ENCODE results near the gene PPARG. TPM values are rescaled to one million over a fixed set of nuclear protein-coding genes. Genes with fewer than 3 reads are reported as not detected.

PPARG gene
- polyA plus RNA-seq, 1 donor (not counting 4 experiments of a cell fraction or from before 2014, with no cell fraction given) = 3.1 TPM

DNA sequence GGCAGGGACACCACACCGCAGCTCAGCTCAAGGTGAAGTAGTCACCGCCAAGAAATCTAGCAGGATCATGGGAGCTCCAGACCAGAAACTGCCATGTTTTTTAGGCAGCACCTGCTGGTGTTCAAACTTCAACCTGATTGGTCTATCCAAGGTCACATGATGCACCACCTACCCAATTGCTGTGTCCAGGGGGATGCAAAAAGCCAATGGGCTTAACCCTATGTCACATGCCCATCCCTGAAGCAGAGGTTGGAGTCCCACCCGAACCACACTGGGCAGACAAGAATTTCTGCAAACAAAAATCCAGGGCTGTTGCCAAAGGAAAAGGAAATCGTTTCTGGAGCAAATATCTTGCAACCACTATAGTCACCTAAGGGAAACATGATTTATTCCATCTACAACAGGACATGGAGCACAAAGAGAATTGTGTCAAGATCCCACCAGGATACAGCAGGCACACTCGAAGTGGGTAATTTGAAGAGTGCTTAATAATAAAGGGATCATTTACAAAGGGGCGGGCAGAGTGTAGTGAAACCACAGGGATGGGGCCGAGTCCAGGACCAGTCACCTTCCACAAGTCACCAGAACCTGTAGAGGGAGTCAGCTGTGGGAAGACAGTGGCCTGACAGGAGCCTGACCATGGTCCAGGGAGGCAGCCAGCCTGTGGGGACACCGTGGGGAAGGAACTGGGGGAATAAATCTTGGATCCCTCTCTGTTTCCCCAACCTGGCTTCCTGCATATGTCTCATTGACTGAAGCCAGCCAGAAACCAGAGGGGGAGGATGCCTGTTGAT lies 161.2 kb downstream of the PPARG start:
- TF ChIP-seq, protein P1, sequence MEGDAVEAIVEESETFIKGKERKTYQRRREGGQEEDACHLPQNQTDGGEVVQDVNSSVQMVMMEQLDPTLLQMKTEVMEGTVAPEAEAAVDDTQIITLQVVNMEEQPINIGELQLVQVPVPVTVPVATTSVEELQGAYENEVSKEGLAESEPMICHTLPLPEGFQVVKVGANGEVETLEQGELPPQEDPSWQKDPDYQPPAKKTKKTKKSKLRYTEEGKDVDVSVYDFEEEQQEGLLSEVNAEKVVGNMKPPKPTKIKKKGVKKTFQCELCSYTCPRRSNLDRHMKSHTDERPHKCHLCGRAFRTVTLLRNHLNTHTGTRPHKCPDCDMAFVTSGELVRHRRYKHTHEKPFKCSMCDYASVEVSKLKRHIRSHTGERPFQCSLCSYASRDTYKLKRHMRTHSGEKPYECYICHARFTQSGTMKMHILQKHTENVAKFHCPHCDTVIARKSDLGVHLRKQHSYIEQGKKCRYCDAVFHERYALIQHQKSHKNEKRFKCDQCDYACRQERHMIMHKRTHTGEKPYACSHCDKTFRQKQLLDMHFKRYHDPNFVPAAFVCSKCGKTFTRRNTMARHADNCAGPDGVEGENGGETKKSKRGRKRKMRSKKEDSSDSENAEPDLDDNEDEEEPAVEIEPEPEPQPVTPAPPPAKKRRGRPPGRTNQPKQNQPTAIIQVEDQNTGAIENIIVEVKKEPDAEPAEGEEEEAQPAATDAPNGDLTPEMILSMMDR (optimal IDR thresholded peaks at IDR 0.05 in 1 of 3, IDR thresholded peaks at IDR 0.05 in 1 of 3, conservative IDR thresholded peaks at IDR 0.05 in 1 of 3; ENCODE audit: extremely low read depth in 1 of 3, insufficient read depth in 2 of 3, low read length in 3 of 3) = no peak
- TF ChIP-seq EZH2 (IDR thresholded peaks at IDR 0.05; ENCODE audit: low read length) = no peak
- H3K27ac ChIP-seq (ENCODE audit: control insufficient read depth, insufficient read depth, low read length) = no peak overlapping the region
- H3K9ac ChIP-seq (ENCODE audit: control insufficient read depth, extremely low read depth, insufficient read depth, low read length) = no peak overlapping the region
- H3K79me2 ChIP-seq (ENCODE audit: control insufficient read depth, insufficient read depth, low read length) = no peaks in the 10 kb centered on the region
- H3K4me2 ChIP-seq (ENCODE audit: control insufficient read depth, extremely low read depth, insufficient read depth, low read depth, low read length) = no peak overlapping the region
- no peak overlapping the region for H2AFZ ChIP-seq (ENCODE audit: control insufficient read depth, low read length)
- FAIRE-seq (no peak), DNase-seq (ENCODE audit: low read depth, low spot score) (no peak)
- peaks cover 5% of the 10 kb centered on the region for H3K27me3 ChIP-seq (ENCODE audit: control insufficient read depth, extremely low read depth, insufficient read depth, low read length)
- no peaks in the 10 kb centered on the region for H3K9me3 ChIP-seq (ENCODE audit: control insufficient read depth, low read depth, low read length)
- H3K4me3 ChIP-seq (ENCODE audit: control insufficient read depth in 2 of 3, extremely low read depth in 1 of 3, insufficient read depth in 2 of 3, low read depth in 1 of 3, low read length in 3 of 3) = no peak overlapping the region
- no peaks in the 10 kb centered on the region for H3K9me1 ChIP-seq (ENCODE audit: control insufficient read depth, extremely low read depth, insufficient read depth, low read length)
- dilution Hi-C loops (cut with MboI; ENCODE audit: extremely low pct_ligation_motif_present, low sequenced_read_pairs) = no loop called here
- peaks cover 2% of the 10 kb centered on the region for H3K4me1 ChIP-seq (ENCODE audit: control insufficient read depth, extremely low read depth, insufficient read depth, low read length)
- H3K36me3 ChIP-seq (ENCODE audit: control insufficient read depth in 2 of 2, extremely low read depth in 1 of 2, insufficient read depth in 2 of 2, low read length in 2 of 2) = no peaks in the 10 kb centered on the region
- H4K20me1 ChIP-seq (ENCODE audit: control insufficient read depth, extremely low read depth, insufficient read depth, low read length) = no peaks in the 10 kb centered on the region

DNA sequence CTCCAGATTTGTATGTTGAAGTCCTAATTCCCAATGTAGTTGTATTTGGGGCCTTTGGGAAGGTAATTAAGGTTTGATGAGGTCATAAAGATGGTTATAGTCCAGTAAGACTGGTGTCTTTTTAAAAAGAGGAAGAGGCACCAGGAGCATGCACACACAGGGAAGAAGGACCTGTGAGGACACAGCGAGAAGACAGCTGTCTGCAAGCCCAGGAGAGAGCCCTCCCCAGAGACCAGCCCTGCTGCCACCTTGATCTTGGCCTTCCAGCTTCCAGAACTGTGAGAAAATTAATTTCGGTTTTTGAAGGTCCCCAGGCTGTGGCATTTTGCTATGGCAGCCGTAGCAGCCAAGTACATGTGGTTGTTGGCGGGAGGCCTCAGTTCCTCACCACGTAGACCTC lies 162.6 kb downstream of the PPARG start:
- Histone ChIP-seq H3K9me1 (ENCODE audit: control insufficient read depth, extremely low read depth, insufficient read depth, low read length) (no peaks in the 10 kb centered on the region), H3K9me3 (ENCODE audit: control insufficient read depth, low read depth, low read length) (no peaks in the 10 kb centered on the region), H2AFZ (ENCODE audit: control insufficient read depth, low read length) (no peak overlapping the region), H3K4me2 (ENCODE audit: control insufficient read depth, extremely low read depth, insufficient read depth, low read depth, low read length) (no peak overlapping the region), H3K9ac (ENCODE audit: control insufficient read depth, extremely low read depth, insufficient read depth, low read length) (no peak overlapping the region), H3K4me3 (ENCODE audit: control insufficient read depth in 2 of 3, extremely low read depth in 1 of 3, insufficient read depth in 2 of 3, low read depth in 1 of 3, low read length in 3 of 3) (no peak overlapping the region), H3K27ac (ENCODE audit: control insufficient read depth, insufficient read depth, low read length) (no peak overlapping the region), H3K27me3 (ENCODE audit: control insufficient read depth, extremely low read depth, insufficient read depth, low read length) (peaks cover 5% of the 10 kb centered on the region), H4K20me1 (ENCODE audit: control insufficient read depth, extremely low read depth, insufficient read depth, low read length) (no peaks in the 10 kb centered on the region), H3K36me3 (ENCODE audit: control insufficient read depth in 2 of 2, extremely low read depth in 1 of 2, insufficient read depth in 2 of 2, low read length in 2 of 2) (no peaks in the 10 kb centered on the region), H3K4me1 (ENCODE audit: control insufficient read depth, extremely low read depth, insufficient read depth, low read length) (no peaks in the 10 kb centered on the region), H3K79me2 (ENCODE audit: control insufficient read depth, insufficient read depth, low read length) (no peaks in the 10 kb centered on the region)
- TF ChIP-seq EZH2 (IDR thresholded peaks at IDR 0.05; ENCODE audit: low read length) = no peak
- TF ChIP-seq, protein P1 (optimal IDR thresholded peaks at IDR 0.05 in 1 of 3, IDR thresholded peaks at IDR 0.05 in 1 of 3, conservative IDR thresholded peaks at IDR 0.05 in 1 of 3; ENCODE audit: extremely low read depth in 1 of 3, insufficient read depth in 2 of 3, low read length in 3 of 3) = no peak
- dilution Hi-C loops (cut with MboI; ENCODE audit: extremely low pct_ligation_motif_present, low sequenced_read_pairs) = no loop called here
- no peak for FAIRE-seq
- DNase-seq (ENCODE audit: low read depth, low spot score) = no peak
